ENCODE results near the gene NHS.
A peak's percentile ranks its signal among the peaks of the same experiment; 100 is the strongest.

Gene NHS

GRCh38 chrX:17608888-17609287 is 233.9 kb downstream of the NHS start:
- Histone ChIP-seq H3K4ac (ENCODE audit: low read depth, low read length) (no peak overlapping the region), H3K4me1 (ENCODE audit: control insufficient read depth, low read depth, low read length) (no peaks in the 10 kb centered on the region), H2AK5ac (ENCODE audit: low read length) (no peak overlapping the region), H4K8ac (ENCODE audit: low read depth, low read length) (no peak overlapping the region), H2BK15ac (replicated peaks; ENCODE audit: low read depth) (no peak overlapping the region), H3K4me2 (ENCODE audit: low read length) (no peak overlapping the region), H3K4me3 (ENCODE audit: low read length) (no peak overlapping the region), H3K27ac (ENCODE audit: low read depth, low read length) (no peak overlapping the region), H3K79me1 (ENCODE audit: low read length) (no peaks in the 10 kb centered on the region), H3K23ac (ENCODE audit: low read length) (no peak overlapping the region), H2BK120ac (ENCODE audit: low read depth, low read length) (no peak overlapping the region), H3K36me3 (ENCODE audit: control insufficient read depth, insufficient read depth, low read length) (no peaks in the 10 kb centered on the region), H4K5ac (ENCODE audit: low read length) (no peak overlapping the region), H3K18ac (ENCODE audit: low read length) (no peak overlapping the region), H3K27me3 (ENCODE audit: insufficient read depth, low read length, poor library complexity) (no peaks in the 10 kb centered on the region), H3K79me2 (ENCODE audit: control insufficient read depth, insufficient read depth, low read length) (no peaks in the 10 kb centered on the region), H2BK5ac (ENCODE audit: low read length) (no peak overlapping the region), H3K9ac (ENCODE audit: low read length) (no peak overlapping the region), H3K56ac (ENCODE audit: low read length) (no peak overlapping the region)
- WGBS (ENCODE audit: extremely low coverage, insufficient coverage, low lambda C conversion rate) = no CpG with 5 or more reads among the region's 2 CpGs
- DNase-seq = no peak

DNA sequence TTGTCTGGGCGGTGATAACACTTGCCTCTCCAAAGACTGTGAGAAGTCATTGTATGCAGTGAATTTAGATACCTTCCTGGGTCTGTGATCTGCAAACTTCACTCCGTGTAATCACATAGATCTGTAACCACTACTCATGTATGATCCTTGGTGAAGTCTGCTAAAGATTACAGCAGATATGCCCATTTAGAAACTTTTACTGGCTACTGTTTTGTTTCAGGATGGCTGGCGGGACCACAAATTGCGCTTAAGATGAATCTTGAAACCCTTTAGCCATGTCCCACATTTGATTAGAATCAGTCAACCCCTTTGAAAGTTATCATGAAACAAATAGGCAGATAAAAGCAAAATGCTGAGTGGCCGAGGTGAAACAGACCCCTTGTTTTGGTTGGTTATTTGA is 235.8 kb downstream of the NHS start:
- Histone ChIP-seq H4K8ac (ENCODE audit: low read depth, low read length) (no peak overlapping the region), H3K27ac (ENCODE audit: low read depth, low read length) (no peak overlapping the region), H2BK5ac (ENCODE audit: low read length) (no peak overlapping the region), H4K5ac (ENCODE audit: low read length) (no peak overlapping the region), H3K79me1 (ENCODE audit: low read length) (no peaks in the 10 kb centered on the region), H3K4me3 (ENCODE audit: low read length) (no peak overlapping the region), H3K36me3 (ENCODE audit: control insufficient read depth, insufficient read depth, low read length) (no peaks in the 10 kb centered on the region), H3K4me2 (ENCODE audit: low read length) (no peak overlapping the region), H3K27me3 (ENCODE audit: insufficient read depth, low read length, poor library complexity) (no peaks in the 10 kb centered on the region), H3K79me2 (ENCODE audit: control insufficient read depth, insufficient read depth, low read length) (no peaks in the 10 kb centered on the region), H3K9ac (ENCODE audit: low read length) (no peak overlapping the region), H2AK5ac (ENCODE audit: low read length) (no peak overlapping the region), H3K56ac (ENCODE audit: low read length) (no peak overlapping the region), H3K4me1 (ENCODE audit: control insufficient read depth, low read depth, low read length) (no peaks in the 10 kb centered on the region), H3K18ac (ENCODE audit: low read length) (no peak overlapping the region), H2BK15ac (replicated peaks; ENCODE audit: low read depth) (no peak overlapping the region), H3K4ac (ENCODE audit: low read depth, low read length) (no peak overlapping the region), H3K23ac (ENCODE audit: low read length) (no peak overlapping the region), H2BK120ac (ENCODE audit: low read depth, low read length) (no peak overlapping the region)
- peak; percentile 19 for DNase-seq
- no CpG with 5 or more reads among the region's 5 CpGs for WGBS (ENCODE audit: extremely low coverage, insufficient coverage, low lambda C conversion rate)

DNA sequence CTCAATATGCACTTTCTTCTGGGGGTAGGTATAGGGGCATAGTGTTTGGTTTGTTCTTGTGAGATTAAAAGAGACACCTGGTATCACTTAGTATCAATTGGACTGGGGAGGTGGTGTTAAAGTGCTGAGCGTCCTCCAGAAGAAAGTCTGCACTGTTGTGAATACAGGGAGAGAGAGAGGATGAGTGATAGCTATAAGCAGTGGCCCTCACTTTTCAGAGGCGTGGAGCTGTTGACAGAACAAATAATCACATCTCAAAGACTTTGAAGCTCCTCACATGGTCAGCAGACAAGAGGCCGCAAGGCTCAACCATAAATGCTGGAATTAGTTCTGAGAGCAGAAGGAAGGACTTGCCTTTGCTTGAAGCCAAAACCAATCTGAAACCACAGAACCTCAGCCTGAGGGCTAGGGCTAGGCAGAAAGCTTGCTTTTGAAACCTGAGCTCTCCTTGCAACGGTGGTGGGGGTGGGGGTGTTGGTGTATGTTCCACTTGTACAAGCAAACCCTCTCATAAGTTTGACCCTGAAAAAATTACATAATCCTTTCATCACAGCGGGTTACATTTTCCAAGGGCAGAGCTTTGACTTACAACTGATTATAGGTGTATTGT is 239.1 kb downstream of the NHS start:
- no CpG with 5 or more reads among the region's 5 CpGs for WGBS (ENCODE audit: extremely low coverage, insufficient coverage, low lambda C conversion rate)
- H3K23ac ChIP-seq (ENCODE audit: low read length) = no peak overlapping the region
- no peak overlapping the region for H3K4ac ChIP-seq (ENCODE audit: low read depth, low read length)
- H3K18ac ChIP-seq (ENCODE audit: low read length) = no peak overlapping the region
- H3K4me3 ChIP-seq (ENCODE audit: low read length) = no peak overlapping the region
- H3K56ac ChIP-seq (ENCODE audit: low read length) = no peak overlapping the region
- no peak overlapping the region for H2BK120ac ChIP-seq (ENCODE audit: low read depth, low read length)
- no peaks in the 10 kb centered on the region for H3K4me1 ChIP-seq (ENCODE audit: control insufficient read depth, low read depth, low read length)
- H2AK5ac ChIP-seq (ENCODE audit: low read length) = no peak overlapping the region
- DNase-seq = peak; percentile 6
- H3K9ac ChIP-seq (ENCODE audit: low read length) = no peak overlapping the region
- no peaks in the 10 kb centered on the region for H3K79me2 ChIP-seq (ENCODE audit: control insufficient read depth, insufficient read depth, low read length)
- H4K8ac ChIP-seq (ENCODE audit: low read depth, low read length) = no peak overlapping the region
- no peaks in the 10 kb centered on the region for H3K27me3 ChIP-seq (ENCODE audit: insufficient read depth, low read length, poor library complexity)
- no peak overlapping the region for H2BK5ac ChIP-seq (ENCODE audit: low read length)
- H3K36me3 ChIP-seq (ENCODE audit: control insufficient read depth, insufficient read depth, low read length) = no peaks in the 10 kb centered on the region
- H2BK15ac ChIP-seq (replicated peaks; ENCODE audit: low read depth) = no peak overlapping the region
- H3K4me2 ChIP-seq (ENCODE audit: low read length) = no peak overlapping the region
- no peak overlapping the region for H4K5ac ChIP-seq (ENCODE audit: low read length)
- no peak overlapping the region for H3K27ac ChIP-seq (ENCODE audit: low read depth, low read length)
- H3K79me1 ChIP-seq (ENCODE audit: low read length) = no peaks in the 10 kb centered on the region

- Histone ChIP-seq H3K18ac (ENCODE audit: low read length) (no peak overlapping the region), H3K27me3 (ENCODE audit: insufficient read depth, low read length, poor library complexity) (no peaks in the 10 kb centered on the region), H2BK15ac (replicated peaks; ENCODE audit: low read depth) (no peak overlapping the region), H3K79me1 (ENCODE audit: low read length) (no peaks in the 10 kb centered on the region), H4K8ac (ENCODE audit: low read depth, low read length) (no peak overlapping the region), H3K36me3 (ENCODE audit: control insufficient read depth, insufficient read depth, low read length) (no peaks in the 10 kb centered on the region), H3K4ac (ENCODE audit: low read depth, low read length) (no peak overlapping the region), H2BK120ac (ENCODE audit: low read depth, low read length) (no peak overlapping the region), H3K23ac (ENCODE audit: low read length) (no peak overlapping the region), H3K27ac (ENCODE audit: low read depth, low read length) (no peak overlapping the region), H2AK5ac (ENCODE audit: low read length) (no peak overlapping the region), H2BK5ac (ENCODE audit: low read length) (no peak overlapping the region), H3K4me1 (ENCODE audit: control insufficient read depth, low read depth, low read length) (no peaks in the 10 kb centered on the region), H3K56ac (ENCODE audit: low read length) (no peak overlapping the region), H3K9ac (ENCODE audit: low read length) (no peak overlapping the region), H3K4me3 (ENCODE audit: low read length) (no peak overlapping the region), H3K79me2 (ENCODE audit: control insufficient read depth, insufficient read depth, low read length) (no peaks in the 10 kb centered on the region), H4K5ac (ENCODE audit: low read length) (no peak overlapping the region), H3K4me2 (ENCODE audit: low read length) (no peak overlapping the region)
- DNase-seq = no peak
- no CpG with 5 or more reads among the region's 9 CpGs for WGBS (ENCODE audit: extremely low coverage, insufficient coverage, low lambda C conversion rate)
These were observed 241.9 kb downstream of the NHS start for GRCh38 chrX:17616936-17617335.

GRCh38 chrX:17617806-17618205 is 242.8 kb downstream of the NHS start:
- no peak overlapping the region for H3K27ac ChIP-seq (ENCODE audit: low read depth, low read length)
- H3K27me3 ChIP-seq (ENCODE audit: insufficient read depth, low read length, poor library complexity) = no peaks in the 10 kb centered on the region
- no peak overlapping the region for H3K18ac ChIP-seq (ENCODE audit: low read length)
- no peaks in the 10 kb centered on the region for H3K79me2 ChIP-seq (ENCODE audit: control insufficient read depth, insufficient read depth, low read length)
- H3K23ac ChIP-seq (ENCODE audit: low read length) = no peak overlapping the region
- H4K5ac ChIP-seq (ENCODE audit: low read length) = no peak overlapping the region
- no peak overlapping the region for H2BK5ac ChIP-seq (ENCODE audit: low read length)
- H3K4me2 ChIP-seq (ENCODE audit: low read length) = no peak overlapping the region
- no peak overlapping the region for H3K9ac ChIP-seq (ENCODE audit: low read length)
- no peak overlapping the region for H4K8ac ChIP-seq (ENCODE audit: low read depth, low read length)
- H2BK120ac ChIP-seq (ENCODE audit: low read depth, low read length) = no peak overlapping the region
- no peak overlapping the region for H3K4me3 ChIP-seq (ENCODE audit: low read length)
- WGBS (ENCODE audit: extremely low coverage, insufficient coverage, low lambda C conversion rate) = no CpG with 5 or more reads among the region's 3 CpGs
- H3K36me3 ChIP-seq (ENCODE audit: control insufficient read depth, insufficient read depth, low read length) = no peaks in the 10 kb centered on the region
- DNase-seq = no peak
- no peak overlapping the region for H2BK15ac ChIP-seq (replicated peaks; ENCODE audit: low read depth)
- no peaks in the 10 kb centered on the region for H3K79me1 ChIP-seq (ENCODE audit: low read length)
- H3K4me1 ChIP-seq (ENCODE audit: control insufficient read depth, low read depth, low read length) = no peaks in the 10 kb centered on the region
- no peak overlapping the region for H3K4ac ChIP-seq (ENCODE audit: low read depth, low read length)
- no peak overlapping the region for H3K56ac ChIP-seq (ENCODE audit: low read length)
- no peak overlapping the region for H2AK5ac ChIP-seq (ENCODE audit: low read length)

DNA sequence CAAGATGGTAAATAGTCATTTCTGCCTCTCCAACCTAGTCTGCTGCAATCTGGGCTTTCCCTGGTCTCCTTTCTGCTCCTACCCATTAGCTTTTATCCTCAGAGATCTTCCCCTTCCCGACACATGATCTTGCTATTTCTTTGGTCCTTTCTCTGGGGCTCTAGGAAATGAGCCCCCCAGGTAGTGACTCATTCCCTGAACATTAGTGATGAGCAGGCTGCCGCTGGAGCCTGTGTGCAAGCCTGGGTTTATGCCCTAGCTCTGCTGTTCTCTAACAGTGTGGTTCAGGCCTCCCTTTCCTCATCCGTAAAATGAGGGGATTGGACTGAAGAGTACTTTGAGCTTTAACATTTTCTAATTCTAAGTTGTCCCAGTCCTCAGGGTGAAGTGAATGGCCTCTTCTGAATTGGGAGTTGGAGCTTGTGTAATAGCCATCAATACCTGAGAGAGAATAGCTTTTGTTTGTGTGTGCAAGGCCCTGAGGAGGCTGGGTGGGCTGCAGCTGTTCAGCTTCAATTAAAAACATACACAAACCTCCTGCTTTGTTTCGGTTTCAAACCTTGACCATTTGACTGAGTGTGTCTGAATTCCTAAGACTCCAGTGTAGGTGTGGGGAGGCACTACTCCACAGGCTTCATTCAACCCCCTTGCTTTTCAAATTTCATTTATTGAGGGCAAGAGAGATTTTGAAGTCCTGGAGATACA is 246.7 kb downstream of the NHS start:
- H3K79me1 ChIP-seq (ENCODE audit: low read length) = no peaks in the 10 kb centered on the region
- no peak overlapping the region for H3K4ac ChIP-seq (ENCODE audit: low read depth, low read length)
- no peak overlapping the region for H2AK5ac ChIP-seq (ENCODE audit: low read length)
- H2BK120ac ChIP-seq (ENCODE audit: low read depth, low read length) = no peak overlapping the region
- no peak overlapping the region for H2BK5ac ChIP-seq (ENCODE audit: low read length)
- no peaks in the 10 kb centered on the region for H3K27me3 ChIP-seq (ENCODE audit: insufficient read depth, low read length, poor library complexity)
- no peak overlapping the region for H3K23ac ChIP-seq (ENCODE audit: low read length)
- no peak overlapping the region for H3K9ac ChIP-seq (ENCODE audit: low read length)
- no peak overlapping the region for H2BK15ac ChIP-seq (replicated peaks; ENCODE audit: low read depth)
- no CpG with 5 or more reads among the region's 4 CpGs for WGBS (ENCODE audit: extremely low coverage, insufficient coverage, low lambda C conversion rate)
- H3K27ac ChIP-seq (ENCODE audit: low read depth, low read length) = no peak overlapping the region
- H3K4me1 ChIP-seq (ENCODE audit: control insufficient read depth, low read depth, low read length) = no peaks in the 10 kb centered on the region
- H3K4me2 ChIP-seq (ENCODE audit: low read length) = no peak overlapping the region
- H3K56ac ChIP-seq (ENCODE audit: low read length) = no peak overlapping the region
- no peak overlapping the region for H3K18ac ChIP-seq (ENCODE audit: low read length)
- no peak overlapping the region for H3K4me3 ChIP-seq (ENCODE audit: low read length)
- no peak overlapping the region for H4K8ac ChIP-seq (ENCODE audit: low read depth, low read length)
- H4K5ac ChIP-seq (ENCODE audit: low read length) = no peak overlapping the region
- DNase-seq = no peak
- H3K36me3 ChIP-seq (ENCODE audit: control insufficient read depth, insufficient read depth, low read length) = no peaks in the 10 kb centered on the region
- no peaks in the 10 kb centered on the region for H3K79me2 ChIP-seq (ENCODE audit: control insufficient read depth, insufficient read depth, low read length)
